OCI-LY3 (cell line): ENCODE measurements around the gene CMTM1.
A peak's percentile ranks its signal among the peaks of the same experiment; 100 is the strongest.

Experiments
- H2AFZ ChIP-seq: fragments of 200-600, 300-600 bp; shearing (Covaris generic); 2 replicates; pipeline ENCODE4 v1.6.0; 2014; ENCODE audit warnings: antibody characterized with exemption, low read depth, low read length
- H3K27ac ChIP-seq: fragments of 200-600, 300-600 bp; sonication (generic); 2 replicates; pipeline ENCODE4 v1.5.1; 2014; ENCODE audit warnings: mild to moderate bottlenecking, low read length, moderate library complexity, mixed read lengths
- H3K27me3 ChIP-seq: fragments of 200-600, 300-600 bp; sonication (generic); 2 replicates; pipeline ENCODE4 v1.6.1; 2014; ENCODE audit warnings: low read depth, low read length, mixed read lengths
- H3K36me3 ChIP-seq: fragments of 200-600, 300-600 bp; sonication (generic); replicated peaks from 2 replicates; pipeline ENCODE3; 2014; ENCODE audit warnings: low read depth, low read length, mixed read lengths
- H3K4me1 ChIP-seq: fragments of 300-600, 200-600 bp; sonication (generic); 2 replicates; pipeline ENCODE4 v1.6.1; 2014; ENCODE audit warnings: low read length, mixed read lengths
- H3K4me2 ChIP-seq: fragments of 200-600, 300-600 bp; sonication (generic); 2 replicates; pipeline ENCODE4 v1.6.1; 2014; ENCODE audit warnings: low read length, mixed read lengths
- H3K4me3 ChIP-seq: fragments of 300-600, 200-600 bp; sonication (generic); 2 replicates; pipeline ENCODE4 v1.5.1; 2014; ENCODE audit warnings: antibody characterized with exemption, mild to moderate bottlenecking, low read length, moderate library complexity
- H3K79me2 ChIP-seq: fragments of 300-600, 200-600 bp; shearing (Covaris generic); 2 replicates; pipeline ENCODE4 v1.6.1; 2014; ENCODE audit warnings: mild to moderate bottlenecking, low read length, mixed read lengths
- H3K9ac ChIP-seq: fragments of 300-600, 200-600 bp; shearing (Covaris generic); 2 replicates; pipeline ENCODE4 v1.6.0; 2014; ENCODE audit warnings: mild to moderate bottlenecking, low read length, moderate library complexity
- H3K9me3 ChIP-seq: fragments of 200-600, 300-600 bp; shearing (Covaris generic); 2 replicates; pipeline ENCODE4 v1.6.1; 2014; ENCODE audit warnings: low read length, mixed read lengths; ENCODE audit not compliant: insufficient read depth
- H4K20me1 ChIP-seq: fragments of 200-600, 300-600 bp; sonication (generic); 2 replicates; pipeline ENCODE4 v1.6.1; 2016; ENCODE audit warnings: low read length, mixed read lengths; ENCODE audit not compliant: insufficient read depth
- EZH2phosphoT487 ChIP-seq: fragments of 200-600 bp; shearing (Covaris generic); IDR thresholded peaks from 2 replicates; pipeline ENCODE4 v1.6.1; 2018; ENCODE audit warnings: antibody characterized with exemption, mixed run types, low read depth
- TF ChIP-seq, protein P1 (sequence below): fragments of 200-600, 300-600 bp; sonication (generic); IDR thresholded peaks from 2 replicates; pipeline ENCODE4 v1.5.1; 2014; ENCODE audit warnings: antibody characterized with exemption, low read length, low read depth

CMTM1 gene

DNA sequence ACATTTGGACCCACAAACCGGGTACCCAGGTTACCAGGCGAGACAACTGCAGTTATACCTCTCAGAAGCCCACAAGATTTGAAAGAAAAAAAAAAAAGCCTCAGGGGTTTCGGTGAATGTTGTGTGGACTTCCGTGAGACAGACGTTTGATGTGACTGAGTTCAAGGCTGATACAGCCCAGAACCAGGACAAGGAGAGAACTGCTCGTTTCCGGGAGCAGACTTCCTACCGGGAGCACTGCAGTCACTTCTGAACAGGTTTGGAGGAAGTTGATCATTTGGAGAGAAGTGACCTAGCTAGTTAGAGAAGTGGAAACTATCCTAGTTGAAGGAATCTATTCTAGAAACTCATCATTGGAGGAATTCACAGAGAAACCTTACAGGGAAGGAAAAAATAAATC is 13.0 kb upstream of the CMTM1 start:
- no peaks in the 10 kb centered on the region for H3K27me3 ChIP-seq
- H3K9me3 ChIP-seq, result no peaks in the 10 kb centered on the region
- H3K9ac ChIP-seq, result 0 out of 2 replicates have a peak overlapping the region, but pooled peaks have one; percentile 82
- H3K79me2 ChIP-seq, result peaks cover 11% of the 10 kb centered on the region
- peak overlapping the region; percentile 84 for H3K4me3 ChIP-seq
- H3K4me1 ChIP-seq, result peaks cover 36% of the 10 kb centered on the region
- H2AFZ ChIP-seq, result no peak overlapping the region
- peak overlapping the region; percentile 93 for H3K4me2 ChIP-seq
- peaks cover 17% of the 10 kb centered on the region for H3K36me3 ChIP-seq
- H4K20me1 ChIP-seq, result no peaks in the 10 kb centered on the region
- no peak overlapping the region for H3K27ac ChIP-seq
- TF ChIP-seq EZH2phosphoT487, result no peak
- TF ChIP-seq, protein P1, sequence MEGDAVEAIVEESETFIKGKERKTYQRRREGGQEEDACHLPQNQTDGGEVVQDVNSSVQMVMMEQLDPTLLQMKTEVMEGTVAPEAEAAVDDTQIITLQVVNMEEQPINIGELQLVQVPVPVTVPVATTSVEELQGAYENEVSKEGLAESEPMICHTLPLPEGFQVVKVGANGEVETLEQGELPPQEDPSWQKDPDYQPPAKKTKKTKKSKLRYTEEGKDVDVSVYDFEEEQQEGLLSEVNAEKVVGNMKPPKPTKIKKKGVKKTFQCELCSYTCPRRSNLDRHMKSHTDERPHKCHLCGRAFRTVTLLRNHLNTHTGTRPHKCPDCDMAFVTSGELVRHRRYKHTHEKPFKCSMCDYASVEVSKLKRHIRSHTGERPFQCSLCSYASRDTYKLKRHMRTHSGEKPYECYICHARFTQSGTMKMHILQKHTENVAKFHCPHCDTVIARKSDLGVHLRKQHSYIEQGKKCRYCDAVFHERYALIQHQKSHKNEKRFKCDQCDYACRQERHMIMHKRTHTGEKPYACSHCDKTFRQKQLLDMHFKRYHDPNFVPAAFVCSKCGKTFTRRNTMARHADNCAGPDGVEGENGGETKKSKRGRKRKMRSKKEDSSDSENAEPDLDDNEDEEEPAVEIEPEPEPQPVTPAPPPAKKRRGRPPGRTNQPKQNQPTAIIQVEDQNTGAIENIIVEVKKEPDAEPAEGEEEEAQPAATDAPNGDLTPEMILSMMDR, result no peak

- H3K4me1 ChIP-seq, result peaks cover 35% of the 10 kb centered on the region
- no peaks in the 10 kb centered on the region for H3K9me3 ChIP-seq
- no peak overlapping the region for H3K27ac ChIP-seq
- no peaks in the 10 kb centered on the region for H3K27me3 ChIP-seq
- peaks cover 11% of the 10 kb centered on the region for H3K79me2 ChIP-seq
- peaks cover 25% of the 10 kb centered on the region for H3K36me3 ChIP-seq
- TF ChIP-seq, protein P1, result no peak
- TF ChIP-seq EZH2phosphoT487, result no peak
- H4K20me1 ChIP-seq, result no peaks in the 10 kb centered on the region
- H3K4me2 ChIP-seq, result no peak overlapping the region; the same call in 1 of the 2 replicates
- H3K9ac ChIP-seq, result no peak overlapping the region
- H2AFZ ChIP-seq, result no peak overlapping the region
- H3K4me3 ChIP-seq, result no peak overlapping the region
Measured at GRCh38 chr16:66554021-66554420, 12.2 kb upstream of the CMTM1 start.

- Histone ChIP-seq H3K9me3 (no peaks in the 10 kb centered on the region), H3K4me1 (peaks cover 31% of the 10 kb centered on the region), H3K27ac (no peak overlapping the region), H3K79me2 (peaks cover 11% of the 10 kb centered on the region), H3K4me2 (no peak overlapping the region), H3K9ac (no peak overlapping the region), H3K36me3 (peaks cover 29% of the 10 kb centered on the region), H2AFZ (no peak overlapping the region), H4K20me1 (no peaks in the 10 kb centered on the region), H3K27me3 (no peaks in the 10 kb centered on the region), H3K4me3 (no peak overlapping the region)
- TF ChIP-seq EZH2phosphoT487, result no peak
- TF ChIP-seq, protein P1, result no peak
Measured at GRCh38 chr16:66554495-66554894, 11.7 kb upstream of the CMTM1 start.

DNA sequence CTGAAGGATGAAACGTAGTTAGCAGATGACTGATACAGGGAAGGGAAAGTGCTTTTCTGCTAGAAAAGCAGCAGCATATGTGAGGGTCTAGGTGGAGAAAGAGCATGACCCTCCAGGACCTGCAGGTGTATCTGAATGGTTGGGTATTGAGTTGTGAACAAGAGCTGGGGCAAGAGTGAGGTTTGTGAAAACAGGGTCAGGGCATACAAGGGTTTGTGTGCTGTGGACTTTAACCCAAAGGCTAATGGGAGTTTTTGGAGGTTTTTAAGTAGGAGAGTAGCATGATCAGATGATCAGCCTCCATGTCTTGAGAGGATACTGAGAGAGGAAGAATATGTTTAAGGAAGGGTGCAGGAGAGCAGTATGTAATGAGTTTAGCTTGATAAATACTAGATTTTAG is 6.1 kb upstream of the CMTM1 start:
- H4K20me1 ChIP-seq, result no peaks in the 10 kb centered on the region
- H3K4me2 ChIP-seq, result no peak overlapping the region
- peaks cover 17% of the 10 kb centered on the region for H3K4me1 ChIP-seq

More for the DNA sequence above, 6.1 kb upstream of the CMTM1 start:
- Histone ChIP-seq H3K79me2 (no peaks in the 10 kb centered on the region), H2AFZ (no peak overlapping the region), H3K27me3 (no peaks in the 10 kb centered on the region), H3K9me3 (no peaks in the 10 kb centered on the region), H3K9ac (no peak overlapping the region), H3K36me3 (peaks cover 52% of the 10 kb centered on the region), H3K4me3 (no peak overlapping the region), H3K27ac (no peak overlapping the region)
- no peak for TF ChIP-seq EZH2phosphoT487
- TF ChIP-seq, protein P1, result no peak
